Panc1 (cell line): Measurements from ENCODE around the gene CEP162.

Experiments used
- CTCF ChIP-seq: fragments of 450-650 bp; IDR thresholded peaks from 2 replicates; pipeline ENCODE4 v1.5.1; 2017; ENCODE audit warnings: mild to moderate bottlenecking
- TCF7L2 ChIP-seq: IDR thresholded peaks from 2 replicates; pipeline ENCODE4 v1.6.1; 2011; ENCODE audit warnings: mild to moderate bottlenecking, low read depth, low read length, inconsistent platforms

GRCh38 chr6:84260196-84260595 is 32.8 kb upstream of the CEP162 start:
- TF ChIP-seq CTCF (no peak), TCF7L2 (no peak)
